Measurements from ENCODE around the gene HS6ST3. TPM values are rescaled to one million over a fixed set of nuclear protein-coding genes. Genes with fewer than 3 reads are reported as not detected.

Gene HS6ST3
- total and polyA plus RNA-seq, 2 donors from 2014 or later: 0.47 to 1.2 TPM

- Histone ChIP-seq H3K9ac (ENCODE audit: low read length in 3 of 3) (no peak overlapping the region), H3K36me3 (ENCODE audit: control insufficient read depth in 2 of 3, insufficient read depth in 3 of 3, low read length in 3 of 3) (no peaks in the 10 kb centered on the region), H3K27ac (ENCODE audit: low read depth in 2 of 2, low read length in 2 of 2) (no peak overlapping the region), H3K4me3 (ENCODE audit: low read length in 3 of 3) (no peak overlapping the region), H3K27me3 (ENCODE audit: control insufficient read depth, insufficient read depth, low read length) (no peaks in the 10 kb centered on the region), H3K9me3 (ENCODE audit: control insufficient read depth in 2 of 3, insufficient read depth in 1 of 3, low read length in 3 of 3) (no peaks in the 10 kb centered on the region), H3K4me1 (ENCODE audit: control insufficient read depth in 2 of 3, insufficient read depth in 2 of 3, low read depth in 1 of 3, low read length in 3 of 3) (no peaks in the 10 kb centered on the region)
- no peak for FAIRE-seq
- no peak for DNase-seq
- no peak for TF ChIP-seq CTCF (IDR thresholded peaks at IDR 0.05; ENCODE audit: borderline replicate concordance, extremely low read depth, insufficient read depth)
- intact Hi-C loops (cut with DNase I): no loop called here
Observed at GRCh38 chr13:96490496-96490989, 400.6 kb downstream of the HS6ST3 start.

GRCh38 chr13:96491103-96491502 is 401.2 kb downstream of the HS6ST3 start:
- no peak overlapping the region for H3K4me3 ChIP-seq (ENCODE audit: low read length in 3 of 3)
- FAIRE-seq (no peak), DNase-seq (no peak)
- no peaks in the 10 kb centered on the region for H3K27me3 ChIP-seq (ENCODE audit: control insufficient read depth, insufficient read depth, low read length)
- H3K27ac ChIP-seq (ENCODE audit: low read depth in 2 of 2, low read length in 2 of 2): no peak overlapping the region
- H3K36me3 ChIP-seq (ENCODE audit: control insufficient read depth in 2 of 3, insufficient read depth in 3 of 3, low read length in 3 of 3): no peaks in the 10 kb centered on the region
- no peaks in the 10 kb centered on the region for H3K9me3 ChIP-seq (ENCODE audit: control insufficient read depth in 2 of 3, insufficient read depth in 1 of 3, low read length in 3 of 3)
- intact Hi-C loops (cut with DNase I): no loop called here
- no peak overlapping the region for H3K9ac ChIP-seq (ENCODE audit: low read length in 3 of 3)
- no peaks in the 10 kb centered on the region for H3K4me1 ChIP-seq (ENCODE audit: control insufficient read depth in 2 of 3, insufficient read depth in 2 of 3, low read depth in 1 of 3, low read length in 3 of 3)
- no peak for TF ChIP-seq CTCF (IDR thresholded peaks at IDR 0.05; ENCODE audit: borderline replicate concordance, extremely low read depth, insufficient read depth)

- H3K4me1 ChIP-seq (ENCODE audit: control insufficient read depth in 2 of 3, insufficient read depth in 2 of 3, low read depth in 1 of 3, low read length in 3 of 3): no peaks in the 10 kb centered on the region
- no peaks in the 10 kb centered on the region for H3K27me3 ChIP-seq (ENCODE audit: control insufficient read depth, insufficient read depth, low read length)
- intact Hi-C loops (cut with DNase I): no loop called here
- H3K9me3 ChIP-seq (ENCODE audit: control insufficient read depth in 2 of 3, insufficient read depth in 1 of 3, low read length in 3 of 3): no peaks in the 10 kb centered on the region
- no peak for TF ChIP-seq CTCF (IDR thresholded peaks at IDR 0.05; ENCODE audit: borderline replicate concordance, extremely low read depth, insufficient read depth)
- no peak overlapping the region for H3K27ac ChIP-seq (ENCODE audit: low read depth in 2 of 2, low read length in 2 of 2)
- no peak overlapping the region for H3K4me3 ChIP-seq (ENCODE audit: low read length in 3 of 3)
- H3K36me3 ChIP-seq (ENCODE audit: control insufficient read depth in 2 of 3, insufficient read depth in 3 of 3, low read length in 3 of 3): no peaks in the 10 kb centered on the region
- H3K9ac ChIP-seq (ENCODE audit: low read length in 3 of 3): no peak overlapping the region
- DNase-seq (no peak), FAIRE-seq (no peak)
Observed at GRCh38 chr13:96492766-96493165, 402.9 kb downstream of the HS6ST3 start.

- DNase-seq: no peak
- no peak for FAIRE-seq
- Histone ChIP-seq H3K36me3 (ENCODE audit: control insufficient read depth in 2 of 3, insufficient read depth in 3 of 3, low read length in 3 of 3) (no peaks in the 10 kb centered on the region), H3K27me3 (ENCODE audit: control insufficient read depth, insufficient read depth, low read length) (no peaks in the 10 kb centered on the region), H3K9me3 (ENCODE audit: control insufficient read depth in 2 of 3, insufficient read depth in 1 of 3, low read length in 3 of 3) (no peaks in the 10 kb centered on the region), H3K27ac (ENCODE audit: low read depth in 2 of 2, low read length in 2 of 2) (no peak overlapping the region), H3K4me1 (ENCODE audit: control insufficient read depth in 2 of 3, insufficient read depth in 2 of 3, low read depth in 1 of 3, low read length in 3 of 3) (no peaks in the 10 kb centered on the region), H3K4me3 (ENCODE audit: low read length in 3 of 3) (no peak overlapping the region), H3K9ac (ENCODE audit: low read length in 3 of 3) (no peak overlapping the region)
- TF ChIP-seq CTCF (IDR thresholded peaks at IDR 0.05; ENCODE audit: borderline replicate concordance, extremely low read depth, insufficient read depth): no peak
- intact Hi-C loops (cut with DNase I): no loop called here
Observed at GRCh38 chr13:96499656-96500055, 409.7 kb downstream of the HS6ST3 start.
